ENCODE data around the gene CMIP.
"Not testable (repeated sequence)": the region's sequence is repeated elsewhere in the genome, so short reads cannot be mapped to it uniquely, and the experiment has no call there.

- TF ChIP-seq RFX5 (IDR thresholded peaks at IDR 0.05; ENCODE audit: low read depth, low read length); CTCF (IDR thresholded peaks at IDR 0.05 in 2 of 3, conservative IDR thresholded peaks at IDR 0.05 in 1 of 3; ENCODE audit: control insufficient read depth in 2 of 3, extremely low read depth in 1 of 3, insufficient read depth in 1 of 3, low read depth in 3 of 3, low read length in 3 of 3): not testable (repeated sequence)
Measured at GRCh38 chr16:81741430-81741770, 296.8 kb downstream of the CMIP start.

Measured in GM12878 (cell line).